Neural cell (in vitro differentiated cells): ENCODE measurements around the gene CACNA1E. TPM values are rescaled to one million over a fixed set of nuclear protein-coding genes. Genes with fewer than 3 reads are reported as not detected.

Source experiments
- H2AFZ ChIP-seq: fragments of 200-600, 300-800 bp; sonication (generic), shearing (Covaris generic); 2 replicates; pipeline ENCODE4 v1.6.0; 2014; ENCODE audit warnings: low read depth, mild to moderate bottlenecking, antibody characterized with exemption, low read length, moderate library complexity
- H3F3A ChIP-seq: fragments of 200-600 bp; shearing (Covaris generic); 2 replicates; pipeline ENCODE4 v1.6.1; 2016; ENCODE audit warnings: mild to moderate bottlenecking, moderate library complexity, mixed read lengths, antibody characterized with exemption, low read length; ENCODE audit not compliant: insufficient read depth, poor library complexity, severe bottlenecking
- H3K27ac ChIP-seq: fragments of 200-600, 300-800 bp; sonication (generic), shearing (Covaris generic); 2 replicates; pipeline ENCODE4 v1.5.1; 2014; ENCODE audit warnings: mild to moderate bottlenecking, low read length, moderate library complexity
- H3K27me3 ChIP-seq: fragments of 300-800, 200-600 bp; sonication (generic), shearing (Covaris generic); 2 replicates; pipeline ENCODE4 v1.6.0; 2014; ENCODE audit warnings: mild to moderate bottlenecking, low read depth, low read length, moderate library complexity; ENCODE audit not compliant: insufficient read depth
- H3K36me3 ChIP-seq: fragments of 300-800, 200-600 bp; sonication (generic), shearing (Covaris generic); 2 replicates; pipeline ENCODE4 v1.5.1; 2014; ENCODE audit warnings: mild to moderate bottlenecking, antibody characterized with exemption, low read length, moderate library complexity; ENCODE audit not compliant: insufficient read depth
- H3K4me2 ChIP-seq: fragments of 300-800, 200-600 bp; sonication (generic), shearing (Covaris generic); 2 replicates; pipeline ENCODE4 v1.6.0; 2014; ENCODE audit warnings: mild to moderate bottlenecking, low read length
- H3K4me3 ChIP-seq: fragments of 300-800, 200-600 bp; sonication (generic), shearing (Covaris generic); 2 replicates; pipeline ENCODE4 v1.5.1; 2014; ENCODE audit warnings: mild to moderate bottlenecking, low read length, moderate library complexity
- H3K79me2 ChIP-seq: fragments of 200-600 bp; shearing (Covaris generic); replicated peaks from 2 replicates; pipeline ENCODE4 v1.6.0; 2014; ENCODE audit warnings: mild to moderate bottlenecking, low read length, moderate library complexity; ENCODE audit not compliant: insufficient read depth
- H3K9ac ChIP-seq: fragments of 300-800, 200-600 bp; sonication (generic), shearing (Covaris generic); 2 replicates; pipeline ENCODE4 v1.6.1; 2016; ENCODE audit warnings: mild to moderate bottlenecking, low read length, mixed read lengths
- H3K9me2 ChIP-seq: fragments of 200-600 bp; shearing (Covaris generic); 2 replicates; pipeline ENCODE4 v1.6.1; 2016; ENCODE audit warnings: mild to moderate bottlenecking, low read length, mixed read lengths; ENCODE audit not compliant: insufficient read depth
- H3K9me3 ChIP-seq: fragments of 200-600, 300-800 bp; sonication (generic), shearing (Covaris generic); 2 replicates; pipeline ENCODE4 v1.6.1; 2016; ENCODE audit warnings: mild to moderate bottlenecking, mixed run types, low read length, moderate library complexity, mixed read lengths
- H4K20me1 ChIP-seq: fragments of 200-600 bp; shearing (Covaris generic); 2 replicates; pipeline ENCODE4 v1.6.1; 2016; ENCODE audit warnings: mild to moderate bottlenecking, mixed run types; ENCODE audit not compliant: insufficient read depth
- CTCF ChIP-seq: fragments of 450-650 bp; IDR thresholded peaks from 2 replicates; pipeline ENCODE4 v1.5.1; 2014; ENCODE audit warnings: antibody characterized with exemption, mild to moderate bottlenecking, moderate library complexity; ENCODE audit not compliant: poor library complexity, severe bottlenecking
- EP300 ChIP-seq: fragments of 450-650 bp; conservative IDR thresholded peaks from 2 replicates; pipeline ENCODE4 v1.6.1; 2014; ENCODE audit warnings: antibody characterized with exemption, mild to moderate bottlenecking, moderate library complexity; ENCODE audit not compliant: poor library complexity, severe bottlenecking
- EZH2 ChIP-seq: fragments of 200-600, 300-800 bp; shearing (Covaris generic), sonication (generic); IDR thresholded peaks from 2 replicates; pipeline ENCODE4 v1.6.1; 2014; ENCODE audit warnings: antibody characterized with exemption, low read length, borderline replicate concordance, mild to moderate bottlenecking; ENCODE audit not compliant: insufficient read depth, poor library complexity, severe bottlenecking
- MXI1 ChIP-seq: fragments of 450-650 bp; conservative IDR thresholded peaks from 2 replicates; pipeline ENCODE4 v1.6.1; 2014; ENCODE audit warnings: antibody characterized with exemption, mild to moderate bottlenecking; ENCODE audit not compliant: poor library complexity, severe bottlenecking
- POLR2AphosphoS5 ChIP-seq: IDR thresholded peaks from 2 replicates; pipeline ENCODE4 v1.6.1; 2012
- RAD21 ChIP-seq: fragments of 450-650 bp; conservative IDR thresholded peaks from 2 replicates; pipeline ENCODE4 v1.6.1; 2014; ENCODE audit warnings: antibody characterized with exemption, mild to moderate bottlenecking, moderate library complexity
- REST ChIP-seq: IDR thresholded peaks from 2 replicates; pipeline ENCODE4 v1.6.1; 2012; ENCODE audit warnings: borderline replicate concordance
- TAF1 ChIP-seq: IDR thresholded peaks from 2 replicates; pipeline ENCODE4 v1.6.1; 2012; ENCODE audit warnings: low read depth
- polyA plus RNA-seq: library from polyadenylated mRNA; depleted of rRNA; stranded (reverse); fragments of >200 nt; gene quantifications from 2 replicates; pipeline ENCODE4 v1.2.3, GENCODE V29; 2014

The CACNA1E gene
- polyA plus RNA-seq, 1 donor from 2014 or later: 29.5 TPM

- no peak overlapping the region for H3K4me2 ChIP-seq
- H3K9me3 ChIP-seq: no peaks in the 10 kb centered on the region
- H3K9ac ChIP-seq: no peak overlapping the region
- H3K9me2 ChIP-seq: no peaks in the 10 kb centered on the region
- H3K79me2 ChIP-seq: no peaks in the 10 kb centered on the region
- TF ChIP-seq EZH2 (no peak), CTCF (no peak), REST (no peak), POLR2AphosphoS5 (no peak), EP300 (no peak), TAF1 (no peak), RAD21 (no peak), MXI1 (no peak)
- no peaks in the 10 kb centered on the region for H3F3A ChIP-seq
- H4K20me1 ChIP-seq: no peaks in the 10 kb centered on the region
- H3K27ac ChIP-seq: no peak overlapping the region
- H2AFZ ChIP-seq: no peak overlapping the region
- H3K36me3 ChIP-seq: peaks cover 3% of the 10 kb centered on the region
- H3K27me3 ChIP-seq: no peaks in the 10 kb centered on the region
- no peak overlapping the region for H3K4me3 ChIP-seq
Observed at GRCh38 chr1:181779343-181779742, 296.0 kb downstream of the CACNA1E start.

DNA sequence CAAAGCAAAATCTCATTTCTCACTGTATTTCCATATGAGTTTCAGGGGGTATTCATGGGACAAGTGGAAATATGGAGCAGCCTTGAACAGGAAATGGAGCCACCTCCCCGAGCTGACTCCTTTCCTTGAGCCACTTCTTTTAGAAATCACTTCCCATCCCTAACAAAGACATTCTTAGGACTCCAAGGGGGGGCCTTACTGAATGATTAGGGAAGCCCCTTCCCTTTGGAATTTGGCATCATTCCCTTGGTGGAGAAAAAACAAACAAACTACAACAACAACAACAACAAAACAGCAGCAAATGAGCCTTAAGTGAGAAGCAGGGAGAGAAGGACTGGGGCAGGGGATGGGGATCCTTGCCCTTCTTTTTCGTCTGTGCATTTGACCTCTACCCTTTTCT, 299.9 kb downstream of the CACNA1E start:
- Histone ChIP-seq H3K27me3 (no peaks in the 10 kb centered on the region), H3K79me2 (no peaks in the 10 kb centered on the region), H3K9me2 (no peaks in the 10 kb centered on the region), H3F3A (no peaks in the 10 kb centered on the region), H3K4me2 (no peak overlapping the region), H2AFZ (no peak overlapping the region), H4K20me1 (no peaks in the 10 kb centered on the region), H3K9me3 (no peaks in the 10 kb centered on the region), H3K9ac (no peak overlapping the region), H3K36me3 (peaks cover 3% of the 10 kb centered on the region), H3K4me3 (no peak overlapping the region), H3K27ac (no peak overlapping the region)
- no peak for TF ChIP-seq MXI1
- TF ChIP-seq EZH2: no peak
- no peak for TF ChIP-seq CTCF
- TF ChIP-seq REST: no peak
